KG1 (cell line): ENCODE results near the gene COX6B1.
"Not testable (repeated sequence)": the region's sequence is repeated elsewhere in the genome, so short reads cannot be mapped to it uniquely, and the experiment has no call there.

Experiments
- DNase-seq: peaks from one replicate; lab custom pipeline; 2025; lab: John Stamatoyannopoulos, UW

The COX6B1 gene

GRCh38 chr19:35665604-35666003 lies 17.5 kb downstream of the COX6B1 start:
- no peak for DNase-seq

- DNase-seq = no peak
Observed at GRCh38 chr19:35666251-35666913, 18.3 kb downstream of the COX6B1 start, which contains the start of gene UPK1A. Gene UPK1A, plus strand, starts transcription at chr19:35666517. Its CDS starts 296 bp downstream, at chr19:35666813.

- DNase-seq = no peak
Observed at GRCh38 chr19:35669566-35669965, 21.4 kb downstream of the COX6B1 start.

GRCh38 chr19:35669974-35670373 lies 21.9 kb downstream of the COX6B1 start:
- DNase-seq = no peak

- DNase-seq = no peak
Observed at GRCh38 chr19:35670686-35671085, 22.6 kb downstream of the COX6B1 start.

- DNase-seq = no peak
Observed at GRCh38 chr19:35671818-35672217, 23.7 kb downstream of the COX6B1 start.

- DNase-seq = no peak
Observed at GRCh38 chr19:35673121-35673804, 25.1 kb downstream of the COX6B1 start.

- DNase-seq = no peak
Observed at GRCh38 chr19:35675589-35676140, 27.5 kb downstream of the COX6B1 start.

GRCh38 chr19:35689836-35690235 lies 41.7 kb downstream of the COX6B1 start:
- no peak for DNase-seq

GRCh38 chr19:35691106-35691505 lies 43.0 kb downstream of the COX6B1 start:
- not testable (repeated sequence) for DNase-seq

GRCh38 chr19:35692010-35692409 lies 43.9 kb downstream of the COX6B1 start:
- DNase-seq = no peak

GRCh38 chr19:35693422-35693821 lies 45.3 kb downstream of the COX6B1 start:
- no peak for DNase-seq

GRCh38 chr19:35693835-35694599 lies 45.9 kb downstream of the COX6B1 start:
- peak; percentile 83 for DNase-seq

- DNase-seq = no peak
Observed at GRCh38 chr19:35695895-35696422, 47.8 kb downstream of the COX6B1 start.

- DNase-seq = no peak
Observed at GRCh38 chr19:35696835-35697234, 48.7 kb downstream of the COX6B1 start.

GRCh38 chr19:35702223-35703012 lies 54.3 kb downstream of the COX6B1 start:
- peak; percentile 84 for DNase-seq

GRCh38 chr19:35703343-35703742 lies 55.2 kb downstream of the COX6B1 start:
- DNase-seq = no peak

- no peak for DNase-seq
Observed at GRCh38 chr19:35704218-35704617, 56.1 kb downstream of the COX6B1 start, which contains the start of gene ZBTB32. Gene ZBTB32, plus strand, starts transcription at chr19:35704558. Its CDS starts 10,069 bp downstream, at chr19:35714627.
